OCI-LY7 (cell line): ENCODE data around the gene SLC5A12. TPM values are rescaled to one million over a fixed set of nuclear protein-coding genes. Genes with fewer than 3 reads are reported as not detected.

Experiments
- BruUV-seq: library from RNA; stranded (reverse); fragments of 400-500 nt; replicated peaks from 2 replicates; lab custom pipeline; 2021; lab: Mats Ljungman, UMichigan
- CTCF ChIA-PET: fragments of 300-600 bp; sonication (Branson Sonifier 250); formaldehyde crosslinking; loops from one replicate; lab custom pipeline; 2022; ENCODE audit warnings: antibody characterized with exemption; ENCODE audit not compliant: unreplicated experiment; lab: Charles Lee
- POLR2A ChIA-PET: fragments of 300-600 bp; sonication (Branson Sonifier 250); formaldehyde crosslinking; loops from one replicate; lab custom pipeline; 2022; ENCODE audit warnings: antibody characterized with exemption; lab: Charles Lee
- DNase-seq: peaks from one replicate; pipeline ENCODE4 v3.0.0-alpha.2; 2015; ENCODE audit warnings: low spot score
- H2AFZ ChIP-seq: fragments of 200-600 bp; sonication (generic), shearing (Covaris generic); 2 replicates; pipeline ENCODE4 v1.6.1; 2014; ENCODE audit warnings: mild to moderate bottlenecking, antibody characterized with exemption, low read length, moderate library complexity
- H3K27ac ChIP-seq: fragments of 200-600 bp; sonication (generic); 2 replicates; pipeline ENCODE4 v1.5.1; 2014; ENCODE audit warnings: mixed run types, low read depth, mild to moderate bottlenecking, moderate library complexity, low read length, inconsistent platforms; ENCODE audit not compliant: poor library complexity, severe bottlenecking
- H3K36me3 ChIP-seq: fragments of 200-600 bp; sonication (generic); 2 replicates; pipeline ENCODE4 v1.6.1; 2014; ENCODE audit warnings: mild to moderate bottlenecking, antibody characterized with exemption, low read length, moderate library complexity, mixed read lengths; ENCODE audit not compliant: insufficient read depth
- H3K4me1 ChIP-seq: fragments of 200-600 bp; sonication (generic); 2 replicates; pipeline ENCODE4 v1.5.1; 2014; ENCODE audit warnings: mild to moderate bottlenecking, low read length; ENCODE audit not compliant: insufficient read depth, poor library complexity, severe bottlenecking
- H3K4me2 ChIP-seq: fragments of 200-600 bp; sonication (generic); 2 replicates; pipeline ENCODE4 v1.6.1; 2014; ENCODE audit warnings: mild to moderate bottlenecking, low read length
- H3K4me3 ChIP-seq: fragments of 200-600 bp; sonication (generic); 2 replicates; pipeline ENCODE4 v1.5.1; 2014; ENCODE audit warnings: mild to moderate bottlenecking, low read depth, low read length; ENCODE audit not compliant: poor library complexity, severe bottlenecking
- H3K79me2 ChIP-seq: fragments of 200-600 bp; sonication (generic); 2 replicates; pipeline ENCODE4 v1.6.1; 2016; ENCODE audit warnings: low read depth, mild to moderate bottlenecking, low read length, moderate library complexity, mixed read lengths; ENCODE audit not compliant: insufficient read depth
- H3K9me2 ChIP-seq: fragments of 200-600 bp; sonication (generic); 2 replicates; pipeline ENCODE4 v1.6.1; 2016; ENCODE audit warnings: mild to moderate bottlenecking, low read length, mixed read lengths; ENCODE audit not compliant: insufficient read depth
- H3K9me3 ChIP-seq: fragments of 200-600 bp; sonication (generic); 2 replicates; pipeline ENCODE4 v1.6.1; 2014; ENCODE audit warnings: mild to moderate bottlenecking, mixed run types, low read length, mixed read lengths
- H4K20me1 ChIP-seq: fragments of 200-600 bp; sonication (generic); 2 replicates; pipeline ENCODE4 v1.6.1; 2014; ENCODE audit warnings: mild to moderate bottlenecking, antibody characterized with exemption, low read length, moderate library complexity, mixed read lengths; ENCODE audit not compliant: insufficient read depth
- CTCF ChIP-seq: fragments of 200-600 bp; sonication (generic); conservative IDR thresholded peaks from 2 replicates; pipeline ENCODE4 v1.5.1; 2014; ENCODE audit warnings: mild to moderate bottlenecking, antibody characterized with exemption, low read length, moderate library complexity, mixed read lengths
- EZH2phosphoT487 ChIP-seq: fragments of 200-600 bp; sonication (generic); IDR thresholded peaks from 2 replicates; pipeline ENCODE4 v1.6.1; 2018; ENCODE audit warnings: low read depth, borderline replicate concordance, mild to moderate bottlenecking, mixed run types, antibody characterized with exemption, low read length, moderate library complexity, mixed read lengths
- intact Hi-C: fragments of 100-400 bp; cut with micrococcal nuclease; formaldehyde crosslinking; loops from one replicate; pipeline ENCODE4 v1.10.0; 2022; ENCODE audit not compliant: unreplicated experiment
- total RNA-seq, 2 experiments: library from RNA; depleted of rRNA in 1 of 2; stranded (reverse); fragments of >200 nt in 1 of 2; shearing (Covaris generic) in 1 of 2; gene quantifications; 2 replicates each; pipeline ENCODE4 v1.2.3, GENCODE V29; 2014 to 2022

SLC5A12 gene
- total RNA-seq, 2 experiments from 2014 or later, result not detected

GRCh38 chr11:26726960-26727359, 5.1 kb upstream of the SLC5A12 start:
- intact Hi-C loops, result no loop called here
- POLR2A ChIA-PET, result interaction anchor here (0.7 kb wide), 1 partner anchor 268 kb away, joined by 3 read pairs; no protein-coding TSS in a partner anchor

GRCh38 chr11:26719998-26720397, 1.9 kb downstream of the SLC5A12 start:
- no peak overlapping the region for H3K4me2 ChIP-seq
- POLR2A ChIA-PET, result interaction anchor here (0.6 kb wide), 2 partner anchors 326 to 476 kb away, joined by 4 to 5 read pairs; no protein-coding TSS in a partner anchor
- no peaks in the 10 kb centered on the region for H3K9me2 ChIP-seq
- H3K4me3 ChIP-seq, result no peak overlapping the region
- no peak for TF ChIP-seq EZH2phosphoT487
- no peak for TF ChIP-seq CTCF
- H4K20me1 ChIP-seq, result no peaks in the 10 kb centered on the region
- no peak overlapping the region for H3K27ac ChIP-seq
- BruUV-seq, result no TSS peak
- H3K36me3 ChIP-seq, result no peaks in the 10 kb centered on the region
- intact Hi-C loops, result no loop called here
- no peak overlapping the region for H2AFZ ChIP-seq
- DNase-seq, result no peak
- CTCF ChIA-PET, result no interaction called here
- H3K79me2 ChIP-seq, result no peaks in the 10 kb centered on the region
- H3K9me3 ChIP-seq, result no peaks in the 10 kb centered on the region
- H3K4me1 ChIP-seq, result no peaks in the 10 kb centered on the region

More at GRCh38 chr11:26726960-26727359, 5.1 kb upstream of the SLC5A12 start:
- Histone ChIP-seq H3K36me3 (no peaks in the 10 kb centered on the region), H3K4me2 (no peak overlapping the region), H2AFZ (no peak overlapping the region), H3K4me1 (no peaks in the 10 kb centered on the region), H3K4me3 (no peak overlapping the region), H4K20me1 (no peaks in the 10 kb centered on the region), H3K27ac (no peak overlapping the region), H3K79me2 (no peaks in the 10 kb centered on the region), H3K9me2 (no peaks in the 10 kb centered on the region), H3K9me3 (no peaks in the 10 kb centered on the region)
- TF ChIP-seq CTCF (no peak), EZH2phosphoT487 (no peak)
- no TSS peak for BruUV-seq
- DNase-seq, result no peak
- CTCF ChIA-PET, result no interaction called here

- no TSS peak for BruUV-seq
- DNase-seq, result no peak
- no peak for TF ChIP-seq EZH2phosphoT487
- TF ChIP-seq CTCF, result no peak
- POLR2A ChIA-PET, result no interaction called here
- Histone ChIP-seq H3K79me2 (no peaks in the 10 kb centered on the region), H3K4me1 (no peaks in the 10 kb centered on the region), H3K9me3 (no peaks in the 10 kb centered on the region), H3K27ac (no peak overlapping the region), H4K20me1 (no peaks in the 10 kb centered on the region), H3K36me3 (no peaks in the 10 kb centered on the region), H2AFZ (no peak overlapping the region), H3K4me3 (no peak overlapping the region), H3K4me2 (no peak overlapping the region), H3K9me2 (no peaks in the 10 kb centered on the region)
- intact Hi-C loops, result no loop called here
- CTCF ChIA-PET, result no interaction called here
Observed at GRCh38 chr11:26719289-26719973, 2.4 kb downstream of the SLC5A12 start.
